ENCODE data around the gene CXXC4. TPM values are rescaled to one million over a fixed set of nuclear protein-coding genes. Genes with fewer than 3 reads are reported as not detected.
A peak's percentile ranks its signal among the peaks of the same experiment; 100 is the strongest.

The CXXC4 gene
- total RNA-seq, 1 donor from 2014 or later, result not detected

GRCh38 chr4:104504536-104504935 is 9.8 kb upstream of the CXXC4 start:
- Histone ChIP-seq H3K27ac (no peak overlapping the region), H3K4me1 (no peaks in the 10 kb centered on the region), H3K9me3 (no peaks in the 10 kb centered on the region), H3K4me3 (no peak overlapping the region), H3K36me3 (no peaks in the 10 kb centered on the region), H3K27me3 (no peaks in the 10 kb centered on the region)
- no peak for TF ChIP-seq CTCF (IDR thresholded peaks at IDR 0.05)
- intact Hi-C loops (cut with DNase I), result no loop called here
- no peak for DNase-seq (ENCODE audit: low spot score in 2 of 2)

GRCh38 chr4:104502471-104502870 is 7.8 kb upstream of the CXXC4 start:
- Histone ChIP-seq H3K4me1 (no peaks in the 10 kb centered on the region), H3K9me3 (no peaks in the 10 kb centered on the region), H3K27ac (no peak overlapping the region), H3K27me3 (no peaks in the 10 kb centered on the region), H3K36me3 (no peaks in the 10 kb centered on the region), H3K4me3 (no peak overlapping the region)
- intact Hi-C loops (cut with DNase I), result no loop called here
- no peak for DNase-seq (ENCODE audit: low spot score in 2 of 2)
- no peak for TF ChIP-seq CTCF (IDR thresholded peaks at IDR 0.05)

- intact Hi-C loops (cut with DNase I), result no loop called here
- H3K36me3 ChIP-seq, result no peaks in the 10 kb centered on the region
- H3K9me3 ChIP-seq, result no peaks in the 10 kb centered on the region
- H3K27me3 ChIP-seq, result no peaks in the 10 kb centered on the region
- DNase-seq (ENCODE audit: low spot score in 2 of 2), result no peak
- no peaks in the 10 kb centered on the region for H3K4me1 ChIP-seq
- no peak for TF ChIP-seq CTCF (IDR thresholded peaks at IDR 0.05)
- no peak overlapping the region for H3K27ac ChIP-seq
- no peak overlapping the region for H3K4me3 ChIP-seq
These were observed 6.6 kb upstream of the CXXC4 start for GRCh38 chr4:104501290-104501689.

- no peak for DNase-seq (ENCODE audit: low spot score in 2 of 2)
- no peaks in the 10 kb centered on the region for H3K36me3 ChIP-seq
- no peaks in the 10 kb centered on the region for H3K4me1 ChIP-seq
- no peaks in the 10 kb centered on the region for H3K9me3 ChIP-seq
- no peaks in the 10 kb centered on the region for H3K27me3 ChIP-seq
- no peak overlapping the region for H3K27ac ChIP-seq
- TF ChIP-seq CTCF (IDR thresholded peaks at IDR 0.05), result no peak
- intact Hi-C loops (cut with DNase I), result no loop called here
- H3K4me3 ChIP-seq, result no peak overlapping the region
These were observed 5.7 kb upstream of the CXXC4 start for GRCh38 chr4:104500442-104500841.

GRCh38 chr4:104494185-104494584 is 509 bp downstream of the CXXC4 start:
- peak overlapping the region in 1 of 2 donors; percentile 64 for H3K27ac ChIP-seq
- intact Hi-C loops (cut with DNase I), result loop anchor here (10.0 kb wide), 1 partner anchor 981 kb away; the partner anchor contains the start of gene PPA2

More at GRCh38 chr4:104494185-104494584, 509 bp downstream of the CXXC4 start:
- peak overlapping the region; percentile 55 to 67 for H3K4me3 ChIP-seq
- no peaks in the 10 kb centered on the region for H3K4me1 ChIP-seq
- no peak for DNase-seq (ENCODE audit: low spot score in 2 of 2)
- H3K27me3 ChIP-seq, result no peaks in the 10 kb centered on the region
- H3K9me3 ChIP-seq, result no peaks in the 10 kb centered on the region
- TF ChIP-seq CTCF (IDR thresholded peaks at IDR 0.05), result no peak
- H3K36me3 ChIP-seq, result no peaks in the 10 kb centered on the region
